Prostate gland (tissue), 2 donors: Measurements from ENCODE around the gene DHX15. TPM values are rescaled to one million over a fixed set of nuclear protein-coding genes. Genes with fewer than 3 reads are reported as not detected.

Experiments
- DNase-seq: peaks from one replicate; pipeline ENCODE4 v3.0.0-alpha.2; 2019; ENCODE audit warnings: low spot score
- H3K27ac ChIP-seq, 2 donors: fragments of 200-600 bp; sonication (generic); 2 replicates each; pipeline ENCODE4 v1.5.1; 2017 to 2019
- H3K27me3 ChIP-seq: fragments of 200-600 bp; sonication (generic); replicated peaks from 2 replicates; pipeline ENCODE4 v1.5.1; 2019; ENCODE audit not compliant: insufficient read depth
- H3K36me3 ChIP-seq, 2 donors: fragments of 200-600 bp; sonication (generic); 1 replicate in 1 of 2; 2 replicates in 1 of 2; pipeline versions ENCODE4 v1.5.1 to v1.8.1; 2017 to 2019
- H3K4me1 ChIP-seq: fragments of 200-600 bp; sonication (generic); replicated peaks from 2 replicates; pipeline ENCODE4 v1.5.1; 2019
- H3K4me3 ChIP-seq, 2 donors: fragments of 200-600 bp; sonication (generic); 2 replicates each; pipeline ENCODE4 v1.5.1; 2017 to 2019
- H3K9me3 ChIP-seq: fragments of 200-600 bp; sonication (generic); 2 replicates; pipeline ENCODE4 v1.5.1; 2017
- POLR2A ChIP-seq: fragments of 450-650 bp; IDR thresholded peaks from one replicate; pipeline ENCODE4 v1.6.1; 2016; ENCODE audit warnings: antibody characterized with exemption, mild to moderate bottlenecking
- POLR2AphosphoS5 ChIP-seq: sonication (generic); formaldehyde crosslinking; IDR thresholded peaks from one replicate; pipeline ENCODE4 v1.6.1; 2017; ENCODE audit warnings: antibody characterized with exemption
- WGBS: methylation state at CpG from one replicate; pipeline ENCODE4 v1.1.5; 2018; 5-methylcytosine and 5-hydroxymethylcytosine counted together
- intact Hi-C: fragments of 100-400 bp; cut with DNase I; formaldehyde crosslinking; loops from one replicate; pipeline ENCODE4 v1.14.2; 2022
- total RNA-seq, 2 donors: library from RNA; depleted of rRNA; stranded (reverse); fragments of >200 nt; gene quantifications; one replicate each; pipeline ENCODE4 v1.1.0, GENCODE V29; 2016
- TF ChIP-seq, protein P1 (sequence below), 4 experiments: fragments of 200-600 bp in 2 of 4; fragments of 450-650 bp in 2 of 4; sonication (generic) in 2 of 4; IDR thresholded peaks; 1 replicate in 3 of 4; 2 replicates in 1 of 4; pipeline ENCODE4 v1.5.1; 2016 to 2019; ENCODE audit warnings: antibody characterized with exemption in 4 of 4, mild to moderate bottlenecking in 2 of 4, moderate library complexity in 2 of 4

DHX15 gene
- total RNA-seq, 2 donors from 2014 or later, result 86.1 to 109 TPM

DNA sequence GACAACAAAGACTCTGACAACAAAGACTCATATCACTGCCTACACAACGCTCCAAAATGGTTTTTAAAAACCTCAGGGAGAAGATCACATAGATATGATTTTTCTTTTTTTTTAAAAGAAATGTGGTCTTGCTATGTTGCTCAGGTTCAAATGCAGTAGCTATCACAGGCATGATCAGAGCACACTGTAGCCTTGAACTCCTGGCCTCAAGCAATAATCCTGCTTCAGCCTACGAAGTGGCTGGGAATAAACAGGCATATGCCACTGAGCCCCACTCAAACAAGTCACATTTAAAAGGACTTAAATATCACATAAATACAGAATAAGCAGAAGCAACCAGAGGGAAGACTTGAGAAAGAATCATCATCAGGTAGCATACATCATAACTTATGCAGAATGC is 14.7 kb downstream of the DHX15 start:
- H3K4me3 ChIP-seq, result no peak overlapping the region
- no peak overlapping the region for H3K27ac ChIP-seq
- no peak for DNase-seq
- H3K36me3 ChIP-seq, result no peaks in the 10 kb centered on the region
- WGBS, result 74% methylated on average over 2 of the region's 2 CpGs
- no peaks in the 10 kb centered on the region for H3K27me3 ChIP-seq
- TF ChIP-seq POLR2A, result no peak
- TF ChIP-seq, protein P1, sequence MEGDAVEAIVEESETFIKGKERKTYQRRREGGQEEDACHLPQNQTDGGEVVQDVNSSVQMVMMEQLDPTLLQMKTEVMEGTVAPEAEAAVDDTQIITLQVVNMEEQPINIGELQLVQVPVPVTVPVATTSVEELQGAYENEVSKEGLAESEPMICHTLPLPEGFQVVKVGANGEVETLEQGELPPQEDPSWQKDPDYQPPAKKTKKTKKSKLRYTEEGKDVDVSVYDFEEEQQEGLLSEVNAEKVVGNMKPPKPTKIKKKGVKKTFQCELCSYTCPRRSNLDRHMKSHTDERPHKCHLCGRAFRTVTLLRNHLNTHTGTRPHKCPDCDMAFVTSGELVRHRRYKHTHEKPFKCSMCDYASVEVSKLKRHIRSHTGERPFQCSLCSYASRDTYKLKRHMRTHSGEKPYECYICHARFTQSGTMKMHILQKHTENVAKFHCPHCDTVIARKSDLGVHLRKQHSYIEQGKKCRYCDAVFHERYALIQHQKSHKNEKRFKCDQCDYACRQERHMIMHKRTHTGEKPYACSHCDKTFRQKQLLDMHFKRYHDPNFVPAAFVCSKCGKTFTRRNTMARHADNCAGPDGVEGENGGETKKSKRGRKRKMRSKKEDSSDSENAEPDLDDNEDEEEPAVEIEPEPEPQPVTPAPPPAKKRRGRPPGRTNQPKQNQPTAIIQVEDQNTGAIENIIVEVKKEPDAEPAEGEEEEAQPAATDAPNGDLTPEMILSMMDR (IDR thresholded peaks at IDR 0.05), result no peak
- H3K4me1 ChIP-seq, result no peaks in the 10 kb centered on the region
- intact Hi-C loops, result no loop called here
- no peaks in the 10 kb centered on the region for H3K9me3 ChIP-seq

DNA sequence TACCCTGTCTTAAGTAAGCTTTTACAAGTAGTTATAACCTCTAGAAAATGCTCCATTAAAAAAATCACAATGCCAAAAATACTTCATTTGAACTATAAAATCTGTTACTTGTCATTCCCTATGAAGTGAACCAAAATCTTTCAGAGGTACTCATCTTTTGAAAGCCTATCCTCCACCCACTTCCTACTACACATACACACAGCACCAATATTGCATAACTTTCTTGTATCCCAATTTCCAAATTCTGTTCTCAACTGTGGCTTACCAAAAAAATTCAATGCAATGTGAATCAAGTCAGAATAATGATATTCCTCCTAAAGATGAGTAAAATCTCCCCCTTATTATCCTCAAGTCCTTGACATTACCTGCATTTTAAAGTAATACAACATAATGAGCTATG is 15.9 kb downstream of the DHX15 start:
- H3K36me3 ChIP-seq, result no peaks in the 10 kb centered on the region
- no peaks in the 10 kb centered on the region for H3K4me1 ChIP-seq
- TF ChIP-seq, protein P1 (IDR thresholded peaks at IDR 0.05), result no peak
- TF ChIP-seq POLR2A (no peak), POLR2AphosphoS5 (no peak)
- no peak overlapping the region for H3K27ac ChIP-seq
- intact Hi-C loops, result no loop called here
- no peak overlapping the region for H3K4me3 ChIP-seq
- no peaks in the 10 kb centered on the region for H3K9me3 ChIP-seq
- no peak for DNase-seq
- H3K27me3 ChIP-seq, result no peaks in the 10 kb centered on the region

DNA sequence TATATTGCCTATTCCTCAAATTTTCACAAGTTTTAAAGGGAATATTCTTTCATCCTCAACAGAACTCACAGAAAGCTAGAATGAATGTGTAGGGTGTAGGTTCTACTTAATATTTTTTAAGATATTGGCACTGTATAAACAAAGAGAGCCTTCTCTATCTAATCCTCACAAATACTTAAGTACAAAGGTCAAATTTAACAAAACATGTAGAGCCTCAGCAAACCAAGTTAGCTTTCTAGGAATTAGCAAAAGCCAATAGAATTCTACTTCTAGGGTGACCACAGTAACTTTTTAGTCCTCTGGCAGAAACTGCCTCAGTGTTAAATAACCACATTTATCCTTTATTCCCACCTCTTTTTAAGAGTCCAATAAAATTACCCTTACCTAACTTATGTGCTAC is 19.3 kb downstream of the DHX15 start:
- no peak for DNase-seq
- no peak overlapping the region for H3K27ac ChIP-seq
- H3K36me3 ChIP-seq, result no peaks in the 10 kb centered on the region
- intact Hi-C loops, result no loop called here
- no peak overlapping the region for H3K4me3 ChIP-seq
- H3K27me3 ChIP-seq, result no peaks in the 10 kb centered on the region
- no peak for TF ChIP-seq POLR2A
- no peaks in the 10 kb centered on the region for H3K4me1 ChIP-seq
- no peaks in the 10 kb centered on the region for H3K9me3 ChIP-seq

DNA sequence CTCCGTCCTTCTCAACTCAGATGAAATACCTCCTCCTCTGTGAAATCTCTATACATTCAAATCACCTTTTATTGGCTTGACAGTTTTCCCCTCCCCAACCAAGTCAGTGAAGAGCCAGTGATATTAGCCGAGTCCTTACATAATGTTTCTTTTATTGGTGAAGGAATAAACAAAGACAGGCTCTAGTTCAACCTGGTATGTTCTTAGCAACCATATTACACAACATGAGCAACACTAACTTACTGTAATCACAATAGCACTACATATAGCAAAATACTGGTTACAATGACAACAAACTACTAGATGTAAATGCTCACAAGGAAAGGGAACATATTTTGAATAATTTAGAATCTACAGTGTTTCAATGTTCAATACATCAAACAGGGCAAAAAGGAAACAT is 19.9 kb downstream of the DHX15 start:
- Histone ChIP-seq H3K9me3 (no peaks in the 10 kb centered on the region), H3K4me3 (no peak overlapping the region), H3K4me1 (no peaks in the 10 kb centered on the region), H3K27me3 (no peaks in the 10 kb centered on the region), H3K36me3 (no peaks in the 10 kb centered on the region), H3K27ac (no peak overlapping the region)
- intact Hi-C loops, result no loop called here
- WGBS, result 58% methylated on average over 2 of the region's 2 CpGs
- DNase-seq, result no peak
- no peak for TF ChIP-seq POLR2AphosphoS5
- no peak for TF ChIP-seq POLR2A
- TF ChIP-seq, protein P1 (IDR thresholded peaks at IDR 0.05), result no peak

DNA sequence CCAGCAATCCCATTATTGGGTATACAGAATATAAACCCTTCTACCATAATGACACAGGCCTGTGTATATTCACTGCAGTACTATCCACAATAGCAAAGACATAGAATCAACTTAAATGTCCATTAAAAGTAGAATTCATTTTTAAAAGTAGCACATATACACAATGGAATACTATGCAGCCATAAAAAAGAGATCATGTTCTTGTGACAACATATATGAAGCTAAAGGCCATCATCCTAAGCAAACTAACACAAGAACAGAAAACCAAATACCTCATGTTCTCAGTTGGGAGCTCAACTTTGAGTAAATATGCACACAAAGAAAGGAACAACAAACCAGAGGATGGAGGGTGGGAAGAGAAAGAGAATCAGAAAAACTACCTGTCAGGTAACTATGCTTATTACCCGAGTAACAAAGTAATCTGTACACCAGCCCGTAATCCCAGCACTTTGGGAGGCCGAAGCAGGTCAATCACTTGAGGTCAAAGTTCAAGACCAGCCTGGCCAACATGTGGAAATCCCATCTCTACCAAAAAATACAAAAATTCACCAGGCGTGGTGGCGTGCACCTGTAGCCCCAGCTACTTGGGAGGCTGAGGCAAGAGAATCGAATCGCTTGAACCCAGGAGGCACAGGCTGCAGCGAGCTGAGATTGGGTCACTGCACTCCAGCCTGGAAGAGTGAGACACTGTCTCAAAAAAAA is 22.8 kb downstream of the DHX15 start:
- no peaks in the 10 kb centered on the region for H3K36me3 ChIP-seq
- no peaks in the 10 kb centered on the region for H3K4me1 ChIP-seq
- H3K27ac ChIP-seq, result no peak overlapping the region
- 97% methylated on average over 8 of the region's 8 CpGs for WGBS
- TF ChIP-seq, protein P1 (IDR thresholded peaks at IDR 0.05), result no peak
- TF ChIP-seq POLR2A, result no peak
- no peak for TF ChIP-seq POLR2AphosphoS5
- H3K9me3 ChIP-seq, result no peaks in the 10 kb centered on the region
- intact Hi-C loops, result no loop called here
- no peak for DNase-seq
- no peak overlapping the region for H3K4me3 ChIP-seq
- no peaks in the 10 kb centered on the region for H3K27me3 ChIP-seq
